ENCODE measurements around the gene COL11A2. TPM values are rescaled to one million over a fixed set of nuclear protein-coding genes. Genes with fewer than 3 reads are reported as not detected.

Gene COL11A2
- total and polyA plus RNA-seq, 2 of the 13 experiments (the other 11 are each of a cell fraction or from before 2014, with no cell fraction given) = 0.55 TPM

GRCh38 chr6:33207552-33208090 lies 15.4 kb upstream of the COL11A2 start (continued):
- TF ChIP-seq FOXP4 (CRISPR knock-in tag; IDR thresholded peaks at IDR 0.05) (no peak), XRCC5 (optimal IDR thresholded peaks at IDR 0.05; ENCODE audit: low read length) (no peak), MLLT10 (CRISPR knock-in tag; IDR thresholded peaks at IDR 0.05) (no peak), POGZ (CRISPR knock-in tag; IDR thresholded peaks at IDR 0.05) (no peak), MLXIP (CRISPR knock-in tag; IDR thresholded peaks at IDR 0.05; ENCODE audit: borderline replicate concordance) (no peak), MXD4 (CRISPR knock-in tag; IDR thresholded peaks at IDR 0.05) (no peak), JUNB (CRISPR knock-in tag; IDR thresholded peaks at IDR 0.05; ENCODE audit: borderline replicate concordance) (no peak), ZNF724P (CRISPR knock-in tag; IDR thresholded peaks at IDR 0.05; ENCODE audit: borderline replicate concordance) (no peak), ZNF17 (CRISPR knock-in tag; IDR thresholded peaks at IDR 0.05) (no peak), SATB2 (CRISPR knock-in tag; IDR thresholded peaks at IDR 0.05) (no peak), PLRG1 (conservative IDR thresholded peaks at IDR 0.05) (no peak), ATF7 (IDR thresholded peaks at IDR 0.05) (no peak), ATF7 (CRISPR knock-in tag; IDR thresholded peaks at IDR 0.05) (no peak), ZNF136 (CRISPR knock-in tag; IDR thresholded peaks at IDR 0.05; ENCODE audit: low read depth) (no peak), AGO2 (optimal IDR thresholded peaks at IDR 0.05; ENCODE audit: low read depth, low read length) (peak; percentile 82), RXRA (CRISPR knock-in tag; IDR thresholded peaks at IDR 0.05) (no peak), ZNF768 (CRISPR knock-in tag; IDR thresholded peaks at IDR 0.05) (no peak), IKZF4 (CRISPR knock-in tag; IDR thresholded peaks at IDR 0.05; ENCODE audit: borderline replicate concordance, low read depth, not compliant biosample characterization) (no peak), CC2D1A (CRISPR knock-in tag; IDR thresholded peaks at IDR 0.05) (no peak), SSRP1 (CRISPR knock-in tag; IDR thresholded peaks at IDR 0.05) (no peak; the same call in 1 of the 2 replicates), ZNF598 (CRISPR knock-in tag; IDR thresholded peaks at IDR 0.05; ENCODE audit: borderline replicate concordance) (no peak), NBN (conservative IDR thresholded peaks at IDR 0.05) (no peak), ESRRA (CRISPR knock-in tag; IDR thresholded peaks at IDR 0.05; ENCODE audit: low read depth) (no peak)
- TF ChIP-seq, protein P1, sequence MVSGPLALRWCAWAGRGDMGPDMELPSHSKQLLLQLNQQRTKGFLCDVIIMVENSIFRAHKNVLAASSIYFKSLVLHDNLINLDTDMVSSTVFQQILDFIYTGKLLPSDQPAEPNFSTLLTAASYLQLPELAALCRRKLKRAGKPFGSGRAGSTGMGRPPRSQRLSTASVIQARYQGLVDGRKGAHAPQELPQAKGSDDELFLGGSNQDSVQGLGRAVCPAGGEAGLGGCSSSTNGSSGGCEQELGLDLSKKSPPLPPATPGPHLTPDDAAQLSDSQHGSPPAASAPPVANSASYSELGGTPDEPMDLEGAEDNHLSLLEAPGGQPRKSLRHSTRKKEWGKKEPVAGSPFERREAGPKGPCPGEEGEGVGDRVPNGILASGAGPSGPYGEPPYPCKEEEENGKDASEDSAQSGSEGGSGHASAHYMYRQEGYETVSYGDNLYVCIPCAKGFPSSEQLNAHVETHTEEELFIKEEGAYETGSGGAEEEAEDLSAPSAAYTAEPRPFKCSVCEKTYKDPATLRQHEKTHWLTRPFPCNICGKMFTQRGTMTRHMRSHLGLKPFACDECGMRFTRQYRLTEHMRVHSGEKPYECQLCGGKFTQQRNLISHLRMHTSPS (CRISPR knock-in tag; IDR thresholded peaks at IDR 0.05; ENCODE audit: low read depth) = no peak
- TF ChIP-seq, protein P2, sequence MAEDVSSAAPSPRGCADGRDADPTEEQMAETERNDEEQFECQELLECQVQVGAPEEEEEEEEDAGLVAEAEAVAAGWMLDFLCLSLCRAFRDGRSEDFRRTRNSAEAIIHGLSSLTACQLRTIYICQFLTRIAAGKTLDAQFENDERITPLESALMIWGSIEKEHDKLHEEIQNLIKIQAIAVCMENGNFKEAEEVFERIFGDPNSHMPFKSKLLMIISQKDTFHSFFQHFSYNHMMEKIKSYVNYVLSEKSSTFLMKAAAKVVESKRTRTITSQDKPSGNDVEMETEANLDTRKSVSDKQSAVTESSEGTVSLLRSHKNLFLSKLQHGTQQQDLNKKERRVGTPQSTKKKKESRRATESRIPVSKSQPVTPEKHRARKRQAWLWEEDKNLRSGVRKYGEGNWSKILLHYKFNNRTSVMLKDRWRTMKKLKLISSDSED (CRISPR knock-in tag; IDR thresholded peaks at IDR 0.05) = no peak
